CD4-positive, alpha-beta T cell treated with Interleukin-12 subunit alpha and Interleukin-12 subunit beta, for 1 hour (primary cell): ENCODE results near the gene MINDY1.

Source experiments
- DNase-seq: peaks from one replicate; pipeline ENCODE4 v3.0.0-alpha.2; 2020

Gene MINDY1

GRCh38 chr1:150981805-150982712 lies 24.6 kb downstream of the MINDY1 start, which contains the start of gene ANXA9:
ANXA9 (plus strand) TSS chr1:150982292; CDS start chr1:150983106, 814 bp downstream.
- no peak for DNase-seq

GRCh38 chr1:150981177-150981804 lies 25.4 kb downstream of the MINDY1 start:
- DNase-seq, result no peak

GRCh38 chr1:150979092-150980056 lies 27.3 kb downstream of the MINDY1 start:
- peak; percentile 91 for DNase-seq

- peak; percentile 84 for DNase-seq
Observed at GRCh38 chr1:150976879-150977694, 29.6 kb downstream of the MINDY1 start.

GRCh38 chr1:150976401-150976821 lies 30.3 kb downstream of the MINDY1 start:
- DNase-seq, result no peak

GRCh38 chr1:150974580-150975478 lies 31.9 kb downstream of the MINDY1 start, which contains the start of gene CERS2:
CERS2 (minus strand) TSS chr1:150974835; CDS start chr1:150969090, 5,745 bp downstream.
- peak; percentile 84 for DNase-seq

GRCh38 chr1:150973836-150974579 lies 32.7 kb downstream of the MINDY1 start:
- peak; percentile 41 for DNase-seq

- DNase-seq, result no peak
Observed at GRCh38 chr1:150973258-150973835, 33.4 kb downstream of the MINDY1 start.

GRCh38 chr1:150972417-150972940 lies 34.2 kb downstream of the MINDY1 start:
- DNase-seq, result no peak

- DNase-seq, result no peak
Observed at GRCh38 chr1:150971583-150972416, 34.9 kb downstream of the MINDY1 start.

- DNase-seq, result no peak
Observed at GRCh38 chr1:150970808-150971582, 35.7 kb downstream of the MINDY1 start.

- no peak for DNase-seq
Observed at GRCh38 chr1:150969626-150970025, 37.1 kb downstream of the MINDY1 start.

GRCh38 chr1:150968491-150968890 lies 38.2 kb downstream of the MINDY1 start:
- no peak for DNase-seq

GRCh38 chr1:150967936-150968335 lies 38.8 kb downstream of the MINDY1 start:
- DNase-seq, result no peak

GRCh38 chr1:150966011-150966410 lies 40.7 kb downstream of the MINDY1 start:
- no peak for DNase-seq

GRCh38 chr1:150965605-150966004 lies 41.1 kb downstream of the MINDY1 start:
- no peak for DNase-seq

GRCh38 chr1:150964164-150964489 lies 42.6 kb downstream of the MINDY1 start:
- no peak for DNase-seq
